K562 (cell line): ENCODE data around the gene PEPD. TPM values are rescaled to one million over a fixed set of nuclear protein-coding genes. Genes with fewer than 3 reads are reported as not detected.

Source experiments
- ATAC-seq: fragments of 200-7000 bp; cut with Tn5 transposase; 3 replicates; pipeline ENCODE4 v1.9.1; 2020; ENCODE audit warnings: moderate library complexity
- BruUV-seq: library from RNA; stranded (reverse); fragments of 400-500 nt; replicated peaks from 2 replicates; lab custom pipeline; 2021; lab: Mats Ljungman, UMichigan
- CTCF ChIA-PET: fragments of 300-600 bp; formaldehyde crosslinking; extraction: SDS; loops from one replicate; lab custom pipeline; 2021; ENCODE audit warnings: low intra/inter-chr PET ratio; lab: Yijun Ruan, JAX
- POLR2A ChIA-PET: fragments of 300-600, 350-650 bp; sonication (Branson Sonifier 250); formaldehyde crosslinking; extraction: SDS; loops from one replicate; lab custom pipeline; 2021; ENCODE audit warnings: antibody characterized with exemption, inconsistent platforms; lab: Yijun Ruan, JAX
- DNase-seq, 4 experiments: peaks; one replicate each; pipeline versions ENCODE4 v3.0.0 to v3.0.0-alpha.2; 2011 to 2018; ENCODE audit warnings: low spot score in 3 of 4, mixed read lengths in 3 of 4; ENCODE audit errors: extremely low read depth in 1 of 4
- FAIRE-seq: peaks from 2 replicates; lab custom pipeline; 2011; peaks lifted over from hg19 to GRCh38; lab: Jason Lieb, UNC
- H2AFZ ChIP-seq: 2 replicates; pipeline ENCODE4 v1.6.0; 2011; ENCODE audit warnings: low read depth, low read length, control low read depth, inconsistent platforms
- H3K27ac ChIP-seq: fragments of 200-600 bp; 3 replicates; pipeline ENCODE4 v1.8.0; 2011; ENCODE audit warnings: low read depth, mild to moderate bottlenecking, control low read depth, inconsistent platforms, low read length, moderate library complexity, mixed read lengths; ENCODE audit errors: extremely low read depth
- H3K27me3 ChIP-seq, 2 experiments: fragments of 300-600 bp in 1 of 2; 2 replicates in 1 of 2; 3 replicates in 1 of 2; pipeline versions ENCODE4 v1.6.0 to v1.8.0; 2011; ENCODE audit warnings: inconsistent platforms in 2 of 2, low read length in 2 of 2, mild to moderate bottlenecking in 1 of 2, mixed read lengths in 1 of 2, moderate library complexity in 1 of 2; ENCODE audit not compliant: control insufficient read depth in 2 of 2, insufficient read depth in 2 of 2
- H3K36me3 ChIP-seq: fragments of 300-600 bp; 3 replicates; pipeline ENCODE4 v1.8.0; 2011; ENCODE audit warnings: mild to moderate bottlenecking, low read length, inconsistent platforms; ENCODE audit not compliant: control insufficient read depth, insufficient read depth
- H3K4me1 ChIP-seq, 2 experiments: fragments of 200-600 bp in 1 of 2; replicated peaks in 1 of 2; 2 replicates in 1 of 2; 3 replicates in 1 of 2; pipeline versions ENCODE4 v1.5.1 to v1.8.0; 2011; ENCODE audit warnings: inconsistent platforms in 2 of 2, low read length in 2 of 2, mild to moderate bottlenecking in 1 of 2, mixed read lengths in 1 of 2, moderate library complexity in 1 of 2; ENCODE audit not compliant: control insufficient read depth in 2 of 2, insufficient read depth in 2 of 2
- H3K4me2 ChIP-seq: 2 replicates; pipeline ENCODE4 v1.6.1; 2011; ENCODE audit warnings: low read length, control low read depth, inconsistent platforms, mixed read lengths; ENCODE audit not compliant: insufficient read depth
- H3K4me3 ChIP-seq: fragments of 200-600 bp; sonication (generic), shearing (Covaris generic); 2 replicates; pipeline ENCODE4 v1.5.1; 2016; ENCODE audit warnings: control low read depth, inconsistent platforms
- H3K79me2 ChIP-seq: fragments of 200-600 bp; 3 replicates; pipeline ENCODE4 v1.8.0; 2011; ENCODE audit warnings: low read length, inconsistent platforms; ENCODE audit not compliant: control insufficient read depth, insufficient read depth
- H3K9ac ChIP-seq, 2 experiments: 2 replicates each; pipeline versions ENCODE4 v1.6.0 to v1.6.1; 2011; ENCODE audit warnings: low read depth in 2 of 2, low read length in 2 of 2, control low read depth in 1 of 2, inconsistent platforms in 1 of 2, mild to moderate bottlenecking in 1 of 2, mixed read lengths in 1 of 2; ENCODE audit not compliant: insufficient read depth in 1 of 2
- H3K9me1 ChIP-seq: one replicate; pipeline ENCODE4 v1.6.0; 2011; ENCODE audit warnings: inconsistent platforms, mild to moderate bottlenecking, low read length, moderate library complexity; ENCODE audit not compliant: control insufficient read depth, insufficient read depth
- H3K9me3 ChIP-seq: replicated peaks from 2 replicates; pipeline ENCODE4 v1.5.1; 2011; ENCODE audit warnings: low read depth, low read length, inconsistent platforms; ENCODE audit not compliant: control insufficient read depth, insufficient read depth
- H4K20me1 ChIP-seq: replicated peaks from 2 replicates; pipeline ENCODE4 v1.6.1; 2011; ENCODE audit warnings: low read length, inconsistent platforms, mixed read lengths; ENCODE audit not compliant: control insufficient read depth, insufficient read depth
- BHLHE40 ChIP-seq: IDR thresholded peaks from 2 replicates; pipeline ENCODE4 v1.6.1; 2011; ENCODE audit warnings: low read length, improper control_type of control experiment
- CHAMP1 ChIP-seq: fragments of 450-650 bp; IDR thresholded peaks from 2 replicates; pipeline ENCODE4 v1.6.1; 2016; ENCODE audit warnings: mild to moderate bottlenecking
- CTBP1 ChIP-seq: fragments of 450-650 bp; IDR thresholded peaks from 2 replicates; pipeline ENCODE4 v1.6.1; 2016; ENCODE audit warnings: borderline replicate concordance
- E2F3 ChIP-seq: fragments of 250-450 bp; sonication (Bioruptor Pico); IDR thresholded peaks from 2 replicates; pipeline ENCODE4 v1.4.0; 2020; ENCODE audit warnings: mild to moderate bottlenecking
- EP400 ChIP-seq: fragments of 450-650 bp; IDR thresholded peaks from 2 replicates; pipeline ENCODE4 v1.6.1; 2017; ENCODE audit warnings: antibody characterized with exemption, mild to moderate bottlenecking, moderate library complexity
- ESRRB ChIP-seq: fragments of 250-450 bp; sonication (Bioruptor Pico); IDR thresholded peaks from 2 replicates; pipeline ENCODE4 v1.5.0; 2020; ENCODE audit warnings: mild to moderate bottlenecking, moderate library complexity, borderline replicate concordance
- MAFG ChIP-seq: fragments of 450-650 bp; conservative IDR thresholded peaks from 2 replicates; pipeline ENCODE4 v1.6.1; 2016; ENCODE audit warnings: missing genetic modification characterization, missing compliant biosample characterization
- SMAD3 ChIP-seq: fragments of 450-650 bp; formaldehyde crosslinking; conservative IDR thresholded peaks from 2 replicates; pipeline ENCODE4 v1.4.0; 2020; ENCODE audit warnings: mild to moderate bottlenecking
- STAT5A ChIP-seq: IDR thresholded peaks from 2 replicates; pipeline ENCODE4 v1.6.1; 2012; ENCODE audit warnings: low read length, inconsistent platforms, borderline replicate concordance
- TSHZ1 ChIP-seq: fragments of 250-450 bp; sonication (Bioruptor Pico); IDR thresholded peaks from 2 replicates; pipeline ENCODE4 v1.4.0; 2020; ENCODE audit warnings: mild to moderate bottlenecking, moderate library complexity
- ZBTB34 ChIP-seq: fragments of 250-450 bp; sonication (Bioruptor Pico); IDR thresholded peaks from 2 replicates; pipeline ENCODE4 v1.8.0; 2021; ENCODE audit warnings: mild to moderate bottlenecking, moderate library complexity
- ZNF311 ChIP-seq: fragments of 250-450 bp; sonication (Bioruptor Pico); IDR thresholded peaks from 2 replicates; pipeline ENCODE4 v1.4.0; 2020; ENCODE audit warnings: mild to moderate bottlenecking, moderate library complexity
- WGBS: fragments of 100-300 bp; shearing (Covaris generic); methylation state at CpG from one replicate; pipeline ENCODE4 v1.1.6; 2016; ENCODE audit warnings: low coverage, mixed read lengths; ENCODE audit not compliant: insufficient coverage; ENCODE audit errors: missing lambda C conversion rate; 5-methylcytosine and 5-hydroxymethylcytosine counted together
- in situ Hi-C: fragments of 300-500 bp; cut with MboI; formaldehyde crosslinking; loops from 4 replicates; pipeline ENCODE4 v1.15.0; 2018; ENCODE audit warnings: inconsistent platforms, mixed read lengths
- intact Hi-C: fragments of 100-400 bp; cut with micrococcal nuclease; formaldehyde crosslinking; loops from 2 replicates; pipeline ENCODE4 v1.14.2; 2022
- polyA plus RNA-seq, 8 experiments: library from polyadenylated mRNA; depleted of rRNA in 4 of 8; stranded (reverse) in 5 of 8; unstranded in 3 of 8; fragments of >200 nt; fragmentation: Nextera tagmentation in 2 of 8; fragmentation: Illumina TruSeq in 1 of 8; extraction: Ambion mirVana in 2 of 8; extraction: Trizol in 1 of 8; gene quantifications; 2 replicates each; pipeline versions ENCODE4 v1.2.1 to v1.2.3, GENCODE V29; 2011 to 2014; ENCODE audit warnings: inconsistent platforms in 1 of 8, missing spikeins in 1 of 8
- total RNA-seq, 7 experiments: library from RNA; depleted of rRNA in 6 of 7; stranded (reverse); fragments of >200 nt in 6 of 7; fragmentation: Illumina TruSeq in 2 of 7; extraction: Trizol in 2 of 7; gene quantifications; 2 replicates each; pipeline versions ENCODE4 v1.2.1 to v1.2.3, GENCODE V29; 2011 to 2021; ENCODE audit warnings: low replicate concordance in 1 of 7

Gene PEPD
- total and polyA plus RNA-seq, 9 of the 15 experiments (the other 6 are each of a cell fraction or from before 2014, with no cell fraction given), result 1.3 to 19.2 (median 16.0) TPM

GRCh38 chr19:33550768-33551167, 29.2 kb upstream of the PEPD start (continued):
- TF ChIP-seq ESRRB (CRISPR knock-in tag), result no peak
- TF ChIP-seq SMAD3 (CRISPR knock-in tag), result no peak
- no peak for TF ChIP-seq E2F3 (CRISPR knock-in tag)
- no peak for TF ChIP-seq ZBTB34
- no peak for TF ChIP-seq ZNF311
- TF ChIP-seq, all 486 proteins: peak for 0

- H3K4me2 ChIP-seq, result no peak overlapping the region
- in situ Hi-C loops (no loop called here), intact Hi-C loops (no loop called here)
- no peak for FAIRE-seq
- ATAC-seq, result no peak
- no peak overlapping the region for H3K9ac ChIP-seq
- BruUV-seq, result no TSS peak
- H3K27ac ChIP-seq, result no peak overlapping the region
- no peaks in the 10 kb centered on the region for H3K36me3 ChIP-seq
- no peaks in the 10 kb centered on the region for H3K79me2 ChIP-seq
- no peaks in the 10 kb centered on the region for H3K4me1 ChIP-seq
- no peak overlapping the region for H2AFZ ChIP-seq
- no peak overlapping the region for H3K4me3 ChIP-seq
- 0% methylated on average over 3 of the region's 3 CpGs for WGBS
- CTCF ChIA-PET, result no interaction called here
- DNase-seq, result no peak
- H4K20me1 ChIP-seq, result no peaks in the 10 kb centered on the region; the same call in 1 of the 2 replicates
- POLR2A ChIA-PET, result no interaction called here
- peaks cover 7 to 40% of the 10 kb centered on the region in 2 experiments; a peak in 3 of 5 replicates for H3K27me3 ChIP-seq
- no peaks in the 10 kb centered on the region for H3K9me3 ChIP-seq
- H3K9me1 ChIP-seq, result peaks cover 3% of the 10 kb centered on the region
- TF ChIP-seq STAT5A, result no peak
- no peak for TF ChIP-seq MAFG (tag)
- no peak for TF ChIP-seq CHAMP1
- no peak for TF ChIP-seq BHLHE40
- no peak for TF ChIP-seq EP400
- TF ChIP-seq CTBP1, result no peak
- TF ChIP-seq TSHZ1, result no peak
These were observed 26.1 kb upstream of the PEPD start for GRCh38 chr19:33547676-33548075.
